HG02970 (cell line): ENCODE data around the gene RHBDL1.

Experiments
- ATAC-seq: cut with Tn5 transposase; IDR thresholded peaks from one replicate; pipeline ENCODE4 v1.9.1; 2021; ENCODE audit warnings: mild to moderate bottlenecking, moderate library complexity, moderate number of reproducible peaks; ENCODE audit not compliant: unreplicated experiment, low FRiP score

RHBDL1 gene

GRCh38 chr16:674968-675883 lies at the start of gene RHBDL1:
Gene RHBDL1, plus strand, starts transcription at chr16:675671. Its CDS starts 120 bp downstream, at chr16:675791.
- no peak for ATAC-seq

- no peak for ATAC-seq
Observed at GRCh38 chr16:625977-626765, 49.3 kb upstream of the RHBDL1 start.

DNA sequence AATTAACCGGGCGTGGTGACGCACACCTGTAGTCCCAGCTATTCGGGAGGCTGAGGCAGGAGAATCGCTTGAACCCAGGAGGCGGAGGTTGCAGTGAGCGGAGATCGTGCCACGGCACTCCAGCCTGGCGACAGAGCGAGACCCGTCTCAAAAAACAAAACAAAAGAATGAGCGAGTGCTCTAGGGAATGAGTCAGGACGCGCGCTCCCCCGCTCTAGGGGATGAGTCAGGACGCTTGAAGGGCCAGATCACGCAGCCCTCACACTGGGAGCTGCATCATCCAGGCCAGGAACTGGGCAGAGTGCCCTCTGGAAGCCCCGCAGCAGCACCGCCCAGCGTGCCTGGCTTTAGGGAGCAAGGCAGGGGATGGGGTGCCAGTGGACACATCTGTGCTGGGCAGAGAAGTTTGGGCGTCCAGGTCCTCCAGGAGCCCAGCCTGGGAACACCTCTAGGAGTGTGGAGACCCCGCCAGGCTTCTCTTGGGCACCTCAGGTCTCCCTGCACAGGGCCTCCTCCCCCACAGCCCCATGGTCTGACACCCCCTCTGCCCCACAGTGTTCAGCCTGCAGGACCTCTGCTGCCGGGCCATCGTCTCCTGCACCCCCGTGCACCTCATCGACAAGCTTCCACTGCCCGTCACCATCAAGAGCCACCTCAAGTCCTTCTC lies 48.6 kb upstream of the RHBDL1 start:
- no peak for ATAC-seq

DNA sequence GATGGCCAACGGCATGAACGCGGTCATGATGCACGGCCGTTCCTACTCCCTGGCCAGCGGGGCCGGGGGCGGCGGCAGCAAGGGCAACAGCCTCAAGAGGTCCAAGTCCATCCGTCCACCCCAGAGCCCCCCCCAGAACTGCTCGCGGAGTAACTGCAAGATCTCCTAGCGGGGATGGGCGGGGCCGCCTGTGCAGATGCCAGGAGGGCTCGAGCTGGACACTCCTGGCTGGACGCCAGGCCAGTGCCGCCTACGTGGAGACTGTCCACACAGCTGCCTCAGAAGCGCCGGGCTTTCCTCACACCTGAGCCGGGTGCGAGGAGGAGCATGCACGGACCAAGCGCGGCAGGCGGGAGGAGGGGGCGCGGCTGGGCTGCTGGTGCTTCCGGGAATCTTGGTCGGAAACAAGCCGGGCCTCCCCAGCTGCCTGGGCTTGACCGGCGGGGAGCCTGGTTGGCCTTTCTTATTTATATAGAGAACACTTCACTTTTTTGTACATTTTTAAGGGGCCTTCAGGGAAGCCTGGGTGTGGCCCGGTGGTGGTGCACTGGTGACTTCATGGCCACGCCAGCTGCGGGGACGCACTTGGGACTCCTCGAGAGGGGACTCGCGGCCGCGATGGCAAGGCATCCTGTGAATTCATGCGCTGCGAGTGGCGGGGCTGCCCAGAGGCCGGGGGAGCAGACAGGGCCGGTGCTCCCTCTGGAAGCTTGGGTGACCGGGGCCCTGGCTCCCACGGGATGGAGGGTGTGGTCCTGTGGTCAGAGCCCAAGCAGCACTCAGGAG lies 47.8 kb upstream of the RHBDL1 start:
- no peak for ATAC-seq

- ATAC-seq = no peak
Observed at GRCh38 chr16:628321-629061, 47.0 kb upstream of the RHBDL1 start.

DNA sequence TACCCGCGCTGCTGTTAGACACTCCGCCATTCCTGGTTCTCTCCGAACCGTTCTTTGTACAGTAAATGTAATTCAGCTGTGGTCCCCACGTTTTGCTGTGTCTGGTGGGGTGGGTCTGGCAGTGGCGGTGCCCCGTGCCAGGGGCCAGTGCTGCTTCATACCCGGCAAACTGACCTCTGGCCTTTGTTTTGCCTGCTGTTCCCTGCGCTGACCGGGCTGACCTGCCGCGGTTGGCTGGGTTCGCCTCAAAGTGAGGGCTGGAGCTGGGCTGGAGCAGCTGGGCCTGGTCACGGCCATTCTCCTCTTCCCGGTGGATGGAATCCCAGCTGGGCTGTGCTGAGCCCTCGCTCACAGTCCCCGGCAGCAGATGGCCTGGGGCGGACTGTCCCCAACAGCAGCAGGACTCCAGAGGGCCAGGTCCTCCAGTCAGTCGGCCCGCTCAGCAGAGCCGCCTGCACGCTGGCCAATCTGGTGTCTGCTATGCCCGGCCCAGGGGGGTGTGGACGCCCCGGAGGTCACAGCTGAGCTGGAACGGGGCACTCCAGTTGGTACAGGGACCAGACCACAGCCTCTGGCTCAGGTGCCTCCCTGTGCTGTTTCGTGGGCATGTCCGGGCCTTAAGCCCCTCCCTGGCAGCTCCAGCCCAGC lies 46.2 kb upstream of the RHBDL1 start:
- no peak for ATAC-seq

GRCh38 chr16:629833-630248 lies 45.6 kb upstream of the RHBDL1 start:
- no peak for ATAC-seq

DNA sequence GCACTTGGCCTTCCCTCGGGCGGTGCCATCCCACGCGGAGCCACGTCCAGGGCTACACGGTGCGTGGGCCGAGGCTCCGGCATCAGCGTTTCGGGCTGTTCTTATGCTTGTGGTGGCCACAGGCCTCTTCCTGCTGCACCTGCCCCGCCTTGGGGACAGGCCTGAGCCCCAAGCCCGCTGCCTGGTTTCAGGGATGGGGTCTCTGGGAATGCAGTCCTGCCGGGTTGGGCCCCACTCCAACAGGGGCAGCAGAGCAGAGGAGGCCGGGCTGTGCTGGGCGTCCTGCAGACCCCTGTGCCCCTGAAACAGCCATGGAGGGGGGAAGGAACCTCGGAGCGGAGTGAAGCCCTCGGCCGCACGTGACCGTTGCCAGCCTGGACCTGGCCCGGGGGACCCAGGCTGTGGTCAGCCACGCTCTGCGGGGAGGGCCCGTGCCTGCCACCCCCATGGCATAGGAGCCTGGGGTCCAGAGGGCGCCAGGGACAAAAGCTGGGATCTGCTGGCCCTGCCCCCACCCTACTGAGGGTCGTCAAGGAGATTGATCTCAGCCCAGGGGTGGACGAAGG lies 45.1 kb upstream of the RHBDL1 start:
- no peak for ATAC-seq

GRCh38 chr16:630815-631405 lies 44.6 kb upstream of the RHBDL1 start, which contains the start of gene WFIKKN1:
Gene WFIKKN1, plus strand, starts transcription at chr16:630985. Its CDS starts 269 bp downstream, at chr16:631254.
- ATAC-seq = no peak

DNA sequence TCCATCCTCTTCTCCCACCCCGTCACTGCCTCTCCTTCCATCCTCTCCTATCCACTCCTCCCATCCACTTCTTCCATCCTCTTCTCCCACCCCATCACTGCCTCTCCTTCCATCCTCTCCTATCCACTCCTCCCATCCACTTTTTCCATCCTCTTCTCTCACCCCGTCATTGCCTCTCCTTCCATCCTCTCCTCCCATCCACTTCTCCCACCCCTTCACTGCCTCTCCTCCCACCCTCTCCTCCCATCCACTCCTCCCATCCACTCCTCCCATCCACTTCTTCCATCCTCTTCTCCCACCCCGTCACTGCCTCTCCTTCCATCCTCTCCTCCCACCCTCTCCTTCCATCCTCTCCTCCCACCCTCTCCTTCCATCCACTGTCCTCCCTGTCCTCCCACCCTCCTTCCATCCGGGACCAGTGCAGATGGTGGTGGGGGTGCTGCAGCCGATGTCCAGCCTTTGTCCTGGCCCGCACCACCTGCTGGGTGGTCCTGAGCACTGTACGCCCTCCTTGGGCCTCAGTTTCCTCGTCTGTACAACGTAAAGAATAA lies 43.6 kb upstream of the RHBDL1 start:
- ATAC-seq = no peak

DNA sequence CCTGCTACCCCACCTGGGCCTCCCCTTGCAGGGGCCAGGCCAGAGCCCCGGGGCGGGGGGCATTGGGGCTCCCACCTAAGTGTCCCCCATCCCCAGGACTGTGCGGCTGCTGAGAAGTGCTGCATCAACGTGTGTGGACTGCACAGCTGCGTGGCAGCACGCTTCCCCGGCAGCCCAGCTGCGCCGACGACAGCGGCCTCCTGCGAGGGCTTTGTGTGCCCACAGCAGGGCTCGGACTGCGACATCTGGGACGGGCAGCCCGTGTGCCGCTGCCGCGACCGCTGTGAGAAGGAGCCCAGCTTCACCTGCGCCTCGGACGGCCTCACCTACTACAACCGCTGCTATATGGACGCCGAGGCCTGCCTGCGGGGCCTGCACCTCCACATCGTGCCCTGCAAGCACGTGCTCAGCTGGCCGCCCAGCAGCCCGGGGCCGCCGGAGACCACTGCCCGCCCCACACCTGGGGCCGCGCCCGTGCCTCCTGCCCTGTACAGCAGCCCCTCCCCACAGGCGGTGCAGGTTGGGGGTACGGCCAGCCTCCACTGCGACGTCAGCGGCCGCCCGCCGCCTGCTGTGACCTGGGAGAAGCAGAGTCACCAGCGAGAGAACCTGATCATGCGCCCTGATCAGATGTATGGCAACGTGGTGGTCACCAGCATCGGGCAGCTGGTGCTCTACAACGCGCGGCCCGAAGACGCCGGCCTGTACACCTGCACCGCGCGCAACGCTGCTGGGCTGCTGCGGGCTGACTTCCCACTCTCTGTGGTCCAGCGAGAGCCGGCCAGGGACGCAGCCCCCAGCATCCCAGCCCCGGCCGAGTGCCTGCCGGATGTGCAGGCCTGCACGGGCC lies 42.8 kb upstream of the RHBDL1 start:
- no peak for ATAC-seq

DNA sequence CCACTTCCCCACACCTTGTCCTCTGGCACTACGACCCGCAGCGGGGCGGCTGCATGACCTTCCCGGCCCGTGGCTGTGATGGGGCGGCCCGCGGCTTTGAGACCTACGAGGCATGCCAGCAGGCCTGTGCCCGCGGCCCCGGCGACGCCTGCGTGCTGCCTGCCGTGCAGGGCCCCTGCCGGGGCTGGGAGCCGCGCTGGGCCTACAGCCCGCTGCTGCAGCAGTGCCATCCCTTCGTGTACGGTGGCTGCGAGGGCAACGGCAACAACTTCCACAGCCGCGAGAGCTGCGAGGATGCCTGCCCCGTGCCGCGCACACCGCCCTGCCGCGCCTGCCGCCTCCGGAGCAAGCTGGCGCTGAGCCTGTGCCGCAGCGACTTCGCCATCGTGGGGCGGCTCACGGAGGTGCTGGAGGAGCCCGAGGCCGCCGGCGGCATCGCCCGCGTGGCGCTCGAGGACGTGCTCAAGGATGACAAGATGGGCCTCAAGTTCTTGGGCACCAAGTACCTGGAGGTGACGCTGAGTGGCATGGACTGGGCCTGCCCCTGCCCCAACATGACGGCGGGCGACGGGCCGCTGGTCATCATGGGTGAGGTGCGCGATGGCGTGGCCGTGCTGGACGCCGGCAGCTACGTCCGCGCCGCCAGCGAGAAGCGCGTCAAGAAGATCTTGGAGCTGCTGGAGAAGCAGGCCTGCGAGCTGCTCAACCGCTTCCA lies 42.0 kb upstream of the RHBDL1 start:
- no peak for ATAC-seq

- no peak for ATAC-seq
Observed at GRCh38 chr16:634051-634670, 41.3 kb upstream of the RHBDL1 start.

- ATAC-seq = no peak
Observed at GRCh38 chr16:634996-635395, 40.5 kb upstream of the RHBDL1 start.

DNA sequence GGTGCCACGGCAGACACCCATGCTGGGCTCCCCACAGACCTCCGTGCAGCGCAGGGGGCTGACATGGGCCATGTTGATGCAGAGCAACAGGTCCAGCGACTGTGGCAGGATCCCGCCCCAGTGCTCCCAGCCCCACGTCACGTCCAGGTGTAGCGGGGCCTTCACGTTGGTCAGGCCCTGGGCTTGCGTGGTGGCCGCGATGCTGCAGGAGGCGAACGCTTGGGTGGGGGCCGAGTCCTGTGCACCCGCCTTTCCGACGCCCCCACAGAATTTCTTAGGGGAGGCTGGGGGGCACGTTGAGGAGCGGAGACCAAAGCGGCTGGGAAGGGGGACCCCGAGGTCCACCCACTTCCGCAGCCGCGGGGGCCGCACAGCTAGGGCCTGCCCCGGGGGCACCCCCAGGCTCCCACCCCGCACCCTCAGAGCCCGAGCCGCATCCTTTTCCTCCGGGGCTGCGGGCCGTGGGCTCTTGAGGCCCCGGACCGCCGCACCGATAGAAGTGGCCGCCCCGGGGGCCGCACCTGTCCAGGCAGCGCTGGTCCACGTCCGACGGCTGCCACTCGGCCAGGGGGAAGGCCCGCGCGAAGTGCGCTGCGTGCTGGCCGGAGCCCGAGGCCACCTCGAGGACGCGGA lies 39.8 kb upstream of the RHBDL1 start:
- ATAC-seq = no peak
